Measurements from ENCODE around the gene ATP8A2.

GRCh38 chr13:25691654-25692053 is 319.9 kb downstream of the ATP8A2 start:
- TF ChIP-seq POLR2A (IDR thresholded peaks at IDR 0.05), result no peak
- no peak for TF ChIP-seq POLR2AphosphoS5 (IDR thresholded peaks at IDR 0.05)
